Muscle of arm (tissue), 12 donors: ENCODE data around the gene FAM72B. TPM values are rescaled to one million over a fixed set of nuclear protein-coding genes. Genes with fewer than 3 reads are reported as not detected.
"Not testable (repeated sequence)": the region's sequence is repeated elsewhere in the genome, so short reads cannot be mapped to it uniquely, and the experiment has no call there.

Source experiments
- DNase-seq: peaks from one replicate; pipeline ENCODE4 v3.0.0-alpha.2; 2013
- polyA plus RNA-seq, 12 donors: library from polyadenylated mRNA; unstranded; fragments of 120-200 nt; gene quantifications; one replicate each; pipeline ENCODE4 v1.2.1, GENCODE V29; 2013; ENCODE audit not compliant: insufficient read length in 12 of 12

FAM72B gene
- polyA plus RNA-seq, 12 donors = 2.3 to 6.2 (median 3.3) TPM; not detected in 2

DNA sequence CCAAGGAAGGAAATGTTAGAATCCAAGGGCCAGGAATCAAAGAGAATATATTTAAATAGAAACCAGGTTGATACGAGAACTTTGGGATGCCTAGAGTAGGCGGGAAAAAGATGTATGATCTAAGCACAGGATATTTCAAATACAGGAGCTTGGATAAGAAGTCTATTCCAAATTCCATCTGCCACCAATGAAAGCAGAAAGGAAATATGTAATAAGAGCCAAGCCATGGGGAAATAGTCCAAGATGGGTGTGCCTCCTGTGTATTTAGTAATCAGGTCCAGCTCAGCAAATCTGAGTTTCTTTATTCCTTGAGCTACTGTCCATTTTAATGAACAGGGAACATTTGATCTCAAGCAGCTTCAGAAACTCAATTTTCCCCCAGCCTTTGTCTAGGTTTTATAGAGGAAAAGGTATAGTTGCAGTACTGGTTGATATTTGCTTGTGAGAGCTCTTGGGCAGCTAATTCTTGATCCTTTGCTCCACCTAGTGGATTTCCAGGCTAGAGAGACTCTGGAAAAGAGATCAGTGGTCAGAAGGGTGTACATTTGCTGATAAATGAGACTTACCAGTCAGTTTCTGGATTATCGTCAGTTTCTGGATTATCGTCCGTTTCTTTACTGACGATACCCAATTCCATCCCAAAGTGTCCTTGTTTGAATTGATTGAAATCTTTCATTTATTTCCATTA lies 28.3 kb downstream of the FAM72B start:
- DNase-seq = peak; percentile 17

DNA sequence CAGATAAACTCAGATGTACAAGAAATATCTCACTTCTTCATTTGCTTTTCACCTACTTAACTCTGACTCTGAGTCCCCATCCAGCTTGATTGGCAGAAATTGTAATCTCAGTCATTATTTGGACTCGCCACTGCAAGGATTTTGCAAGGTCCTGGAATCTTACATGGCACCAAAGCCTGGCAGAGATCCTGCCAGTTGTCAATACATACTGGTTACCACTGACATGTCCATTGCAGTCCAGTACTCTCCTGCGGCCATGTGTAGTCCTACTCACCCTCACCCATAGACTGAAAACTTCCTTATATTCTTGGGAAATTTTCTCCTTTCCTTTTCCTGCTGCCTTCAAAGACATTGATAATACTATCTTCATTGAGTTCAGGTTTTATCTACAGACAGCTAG lies 29.3 kb downstream of the FAM72B start:
- not testable (repeated sequence) for DNase-seq

DNA sequence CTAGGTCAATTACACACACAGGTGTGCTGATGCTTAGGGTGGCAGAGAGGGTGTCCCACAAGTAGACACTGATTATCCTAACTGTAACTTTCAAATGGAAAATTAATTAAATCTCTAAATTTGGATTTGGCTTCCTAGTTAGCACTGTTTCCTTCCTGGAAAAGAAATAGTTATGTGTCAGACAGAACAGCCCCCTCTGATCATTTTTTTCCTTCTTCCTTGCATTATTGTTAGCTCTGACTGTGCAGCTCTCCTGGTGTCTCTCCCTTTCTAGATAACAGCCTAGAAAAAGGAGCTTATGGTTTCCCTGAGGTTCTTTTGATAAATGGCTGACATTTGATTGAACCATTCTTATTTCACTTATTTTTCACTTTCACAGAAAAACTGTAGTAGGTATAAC lies 31.4 kb downstream of the FAM72B start:
- not testable (repeated sequence) for DNase-seq

DNA sequence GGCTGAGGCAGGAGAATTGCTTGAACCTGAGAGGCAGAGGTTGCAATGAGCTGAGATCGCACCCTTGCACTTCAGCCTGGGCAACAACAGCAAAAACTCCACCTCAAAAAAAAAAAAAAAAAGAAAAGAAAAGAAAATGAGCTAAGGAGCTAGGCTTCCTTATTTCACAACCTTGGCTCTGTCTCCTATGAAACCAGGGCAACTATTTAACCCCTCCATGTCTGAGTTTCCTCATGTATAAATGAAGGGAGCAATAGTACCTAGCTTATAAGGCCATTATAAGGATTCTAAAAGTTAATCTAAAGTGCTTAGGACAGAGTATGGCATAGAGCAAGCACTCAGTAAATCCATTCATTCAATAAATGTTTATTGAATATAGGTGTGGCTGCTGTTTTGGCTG lies 32.8 kb downstream of the FAM72B start:
- not testable (repeated sequence) for DNase-seq

DNA sequence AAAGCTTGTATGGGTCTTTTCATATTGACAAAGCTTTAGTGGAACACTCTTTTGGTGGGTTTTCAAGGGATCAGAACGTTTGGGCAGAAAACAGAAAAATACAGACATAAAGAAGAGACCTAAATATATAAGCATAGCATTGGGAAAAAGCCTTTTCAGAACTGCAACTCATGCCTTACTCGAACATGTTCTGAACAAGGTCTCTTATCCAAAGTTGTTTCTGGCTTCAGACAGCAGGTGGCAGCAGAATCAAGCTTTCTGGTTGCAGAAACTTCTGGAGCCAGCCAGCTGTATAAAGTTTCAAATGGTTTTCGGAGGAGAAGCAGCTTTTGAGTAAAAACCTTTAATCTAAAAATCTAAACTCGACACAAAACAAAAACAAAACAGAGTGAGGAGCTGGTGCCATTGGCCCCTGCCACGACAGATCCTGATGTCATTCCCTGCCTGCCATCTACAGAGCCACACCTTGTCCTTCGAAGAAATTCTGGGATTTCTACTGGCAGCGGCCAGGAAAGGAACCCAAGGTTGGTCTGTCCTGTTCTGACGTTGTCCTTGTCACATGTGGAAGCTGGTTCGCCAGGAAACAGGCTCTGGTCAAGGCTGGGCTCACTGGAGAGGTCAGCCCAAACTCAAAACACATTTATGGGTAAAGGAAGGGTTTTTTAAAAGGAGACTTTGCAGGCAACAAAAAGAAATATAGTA lies 35.5 kb downstream of the FAM72B start:
- DNase-seq = not testable (repeated sequence)

DNA sequence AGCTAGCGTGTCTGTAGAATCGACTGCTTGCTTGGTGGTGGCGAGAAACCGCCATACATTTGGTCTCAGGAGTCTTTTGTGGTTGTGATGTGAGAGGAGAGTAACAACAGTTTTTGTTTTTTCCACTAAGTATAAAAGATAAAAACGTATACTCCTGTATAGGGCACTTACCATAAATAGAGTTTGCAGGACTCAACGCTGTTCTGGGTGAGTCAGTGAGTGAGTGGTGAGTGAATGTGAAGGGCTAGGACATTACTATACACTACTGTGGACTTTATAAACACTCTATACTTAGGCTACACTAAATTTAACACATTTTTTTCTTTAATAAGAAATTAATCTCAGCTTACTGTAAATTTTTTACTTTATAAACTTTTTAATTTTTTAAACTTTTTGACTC lies 43.7 kb downstream of the FAM72B start:
- DNase-seq = not testable (repeated sequence)

DNA sequence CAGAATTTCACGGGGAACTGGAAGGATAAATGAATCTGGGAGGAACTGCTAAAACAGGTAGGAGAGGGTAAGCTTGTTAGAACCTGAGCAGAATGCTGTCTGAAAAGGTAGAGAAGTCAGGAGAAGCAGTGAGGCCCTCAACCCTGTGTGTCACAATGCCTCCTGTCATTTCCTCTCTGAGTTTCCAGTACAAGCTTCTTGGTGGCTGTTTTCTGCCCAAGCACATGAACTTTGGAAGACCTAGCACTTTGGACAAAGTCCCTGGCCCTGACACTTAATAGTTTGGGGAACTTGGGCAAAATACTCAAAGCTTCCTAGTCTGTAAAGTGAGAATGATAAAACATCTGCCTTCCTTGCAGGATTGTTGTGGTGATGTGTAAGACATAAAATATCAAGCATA lies 52.6 kb downstream of the FAM72B start:
- DNase-seq = not testable (repeated sequence)

DNA sequence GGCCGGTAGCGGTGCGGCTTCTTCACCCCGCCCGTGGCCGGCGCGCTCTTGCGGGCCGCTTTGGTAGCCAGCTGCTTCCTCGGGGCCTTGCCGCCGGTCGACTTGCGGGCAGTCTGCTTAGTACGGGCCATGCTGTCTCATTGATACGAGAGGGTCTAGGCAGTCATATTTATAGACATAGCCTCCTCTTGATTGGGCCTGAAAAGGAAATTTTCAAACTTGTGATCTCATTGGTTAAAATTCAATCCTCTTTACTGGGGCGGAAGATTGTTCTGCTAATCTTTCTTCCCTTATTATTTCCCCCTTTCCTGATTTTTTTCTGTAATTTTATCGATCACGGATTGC lies 65.7 kb downstream of the FAM72B start:
- not testable (repeated sequence) for DNase-seq

Other genes with a start within 250 kb of the FAM72B start
- gene SRGAP2C, start 635 bp upstream of the FAM72B start, polyA plus RNA-seq = 10 to 100 TPM in 11 of 12 donors, not detected in 1; 18.0 to 31.8 (median 24.6) TPM